Left lobe of liver (tissue), 2 donors: ENCODE measurements around the gene KRTCAP2. TPM values are rescaled to one million over a fixed set of nuclear protein-coding genes. Genes with fewer than 3 reads are reported as not detected.

Experiments used
- ATAC-seq: fragments of 200-7000 bp; cut with Tn5 transposase; one replicate; pipeline ENCODE4 v1.9.1; 2020; ENCODE audit warnings: mild to moderate bottlenecking, moderate library complexity
- DNase-seq: peaks from one replicate; pipeline ENCODE4 v3.0.0-alpha.2; 2020; ENCODE audit warnings: low spot score
- total RNA-seq: library from RNA; stranded (reverse); gene quantifications from one replicate; pipeline ENCODE4 v1.2.1, GENCODE V29; 2021
- donor health status: DM: no; HTN: no; CAD: no; lungs with moderate emphysema.
- donor health status: DM: no; HTN: yes; CAD: no.

The KRTCAP2 gene
- total RNA-seq, 1 donor from 2014 or later, result 75.6 TPM

- DNase-seq (peak; percentile 41), ATAC-seq (peak; percentile 57)
Observed at GRCh38 chr1:155184835-155185782, 12.0 kb upstream of the KRTCAP2 start.

GRCh38 chr1:155184351-155184811, 11.3 kb upstream of the KRTCAP2 start:
- ATAC-seq (no peak), DNase-seq (peak; percentile 43)

- no peak for ATAC-seq
- peak; percentile 40 for DNase-seq
Observed at GRCh38 chr1:155183775-155184221, 10.7 kb upstream of the KRTCAP2 start.

DNA sequence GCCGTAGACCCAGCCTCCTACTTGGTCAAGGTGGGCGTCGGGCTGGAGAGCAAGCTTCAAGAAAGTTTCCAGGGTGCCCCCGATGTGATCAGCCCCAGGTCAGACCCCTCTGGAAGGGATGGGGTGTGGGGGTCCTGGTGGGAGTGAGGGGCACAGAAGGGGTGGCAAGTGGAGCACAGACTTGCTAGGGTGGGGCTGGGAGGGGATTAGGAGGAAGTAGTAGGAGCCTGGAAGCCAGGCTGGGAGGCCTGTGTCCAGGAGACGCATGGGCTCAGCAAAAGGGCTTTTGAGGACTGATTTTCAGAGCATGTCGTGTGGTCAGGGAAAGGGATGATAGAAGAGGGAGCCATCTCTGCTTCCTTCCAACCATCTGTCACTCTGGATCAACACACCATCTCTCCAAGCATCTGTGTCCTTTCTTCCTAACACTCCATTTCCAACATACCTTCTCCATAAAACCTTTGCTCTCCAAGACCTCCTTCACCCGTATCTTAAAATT, 9.0 kb upstream of the KRTCAP2 start:
- no peak for DNase-seq
- no peak for ATAC-seq

GRCh38 chr1:155181371-155182051, 8.4 kb upstream of the KRTCAP2 start:
- peak; percentile 41 for DNase-seq
- no peak for ATAC-seq

- ATAC-seq (no peak), DNase-seq (peak; percentile 48)
Observed at GRCh38 chr1:155179112-155180031, 6.3 kb upstream of the KRTCAP2 start.

GRCh38 chr1:155178441-155179111, 5.5 kb upstream of the KRTCAP2 start:
- ATAC-seq (no peak), DNase-seq (peak; percentile 46)

DNA sequence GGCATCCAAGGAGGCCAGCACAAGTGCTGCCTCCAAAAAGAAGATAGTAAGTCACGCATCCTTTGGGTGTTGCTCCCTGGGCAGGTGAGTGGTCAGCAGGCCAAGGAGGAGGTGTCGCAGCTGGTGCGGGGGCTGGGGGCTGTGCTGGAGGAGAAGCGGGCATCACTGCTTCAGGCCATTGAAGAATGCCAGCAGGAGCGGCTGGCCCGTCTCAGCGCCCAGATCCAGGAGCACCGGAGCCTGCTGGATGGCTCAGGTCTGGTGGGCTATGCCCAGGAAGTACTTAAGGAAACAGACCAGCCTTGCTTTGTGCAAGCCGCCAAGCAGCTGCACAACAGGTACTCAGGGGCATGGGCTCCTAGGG, 4.8 kb upstream of the KRTCAP2 start:
- DNase-seq, result peak; percentile 44
- no peak for ATAC-seq

GRCh38 chr1:155177192-155177917, 4.3 kb upstream of the KRTCAP2 start:
- peak; percentile 45 for DNase-seq
- no peak for ATAC-seq

- DNase-seq, result peak; percentile 77
Observed at GRCh38 chr1:155176544-155177071, 3.5 kb upstream of the KRTCAP2 start.

DNA sequence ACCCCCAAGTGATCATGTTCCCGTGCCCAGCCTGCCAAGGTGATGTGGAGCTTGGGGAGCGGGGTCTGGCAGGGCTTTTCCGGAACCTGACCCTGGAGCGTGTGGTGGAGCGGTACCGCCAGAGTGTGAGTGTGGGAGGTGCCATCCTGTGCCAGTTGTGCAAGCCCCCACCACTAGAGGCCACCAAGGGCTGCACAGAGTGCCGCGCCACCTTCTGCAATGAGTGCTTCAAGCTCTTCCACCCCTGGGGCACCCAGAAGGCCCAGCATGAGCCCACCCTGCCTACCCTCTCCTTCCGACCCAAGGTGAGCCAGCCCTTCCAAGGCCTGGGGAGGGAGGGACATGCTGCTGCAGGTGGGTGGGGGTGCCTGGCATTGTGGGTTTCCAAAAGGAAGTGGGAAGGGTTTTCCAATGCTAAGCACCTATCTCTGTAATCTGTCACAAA, 2.8 kb upstream of the KRTCAP2 start:
- DNase-seq, result peak; percentile 46
- ATAC-seq, result no peak

More at GRCh38 chr1:155176544-155177071, 3.5 kb upstream of the KRTCAP2 start:
- ATAC-seq, result peak; percentile 72

GRCh38 chr1:155175281-155175926, 2.3 kb upstream of the KRTCAP2 start:
- ATAC-seq (no peak), DNase-seq (peak; percentile 43)

DNA sequence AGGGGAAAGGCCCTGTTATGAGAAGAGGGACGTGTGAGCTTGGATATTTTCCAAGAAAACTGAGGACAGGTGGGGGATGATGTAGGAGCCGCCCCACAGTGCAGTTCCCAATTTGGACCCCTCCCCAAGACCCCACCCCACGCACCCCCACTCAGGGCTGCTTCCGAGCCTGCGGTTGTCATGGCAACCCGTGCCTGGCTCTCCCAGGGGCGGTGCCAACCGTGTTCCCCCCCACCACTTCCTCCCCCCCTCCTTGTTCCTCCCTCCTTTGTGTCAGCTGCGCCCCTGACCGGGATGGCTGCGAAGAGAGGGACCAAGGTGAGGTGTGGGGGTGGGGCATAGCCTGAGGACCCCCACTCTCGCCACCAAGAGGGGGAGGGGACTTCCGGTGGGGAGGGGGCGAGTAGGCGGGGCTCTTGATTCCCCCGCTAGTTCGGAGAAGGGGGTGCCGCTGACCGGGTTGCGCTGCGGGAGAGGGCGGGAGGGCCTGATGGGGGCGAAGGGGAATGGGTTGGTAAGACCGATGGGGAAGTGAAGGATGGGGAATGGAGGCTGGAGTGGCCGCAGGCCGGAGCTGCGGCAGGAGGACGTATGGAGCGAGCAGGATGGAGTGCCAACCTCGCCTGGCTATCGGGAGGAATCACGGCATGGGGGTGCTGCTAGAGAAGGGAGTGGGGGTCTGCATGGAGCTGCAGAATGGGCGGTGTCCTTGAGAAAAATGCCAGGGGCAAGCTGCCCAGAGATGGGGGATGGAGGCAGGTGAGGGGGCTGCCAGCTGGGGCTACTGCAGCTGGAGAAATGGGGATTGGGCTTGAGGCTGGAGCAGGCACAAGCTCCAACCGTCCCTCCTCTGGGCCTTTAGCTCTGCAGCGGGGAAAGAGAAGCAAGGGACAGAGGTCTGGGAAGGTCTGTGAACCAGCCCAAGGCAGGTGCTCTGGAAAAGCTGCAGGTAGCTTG, 1.5 kb upstream of the KRTCAP2 start:
- no peak for ATAC-seq
- peak; percentile 46 for DNase-seq

DNA sequence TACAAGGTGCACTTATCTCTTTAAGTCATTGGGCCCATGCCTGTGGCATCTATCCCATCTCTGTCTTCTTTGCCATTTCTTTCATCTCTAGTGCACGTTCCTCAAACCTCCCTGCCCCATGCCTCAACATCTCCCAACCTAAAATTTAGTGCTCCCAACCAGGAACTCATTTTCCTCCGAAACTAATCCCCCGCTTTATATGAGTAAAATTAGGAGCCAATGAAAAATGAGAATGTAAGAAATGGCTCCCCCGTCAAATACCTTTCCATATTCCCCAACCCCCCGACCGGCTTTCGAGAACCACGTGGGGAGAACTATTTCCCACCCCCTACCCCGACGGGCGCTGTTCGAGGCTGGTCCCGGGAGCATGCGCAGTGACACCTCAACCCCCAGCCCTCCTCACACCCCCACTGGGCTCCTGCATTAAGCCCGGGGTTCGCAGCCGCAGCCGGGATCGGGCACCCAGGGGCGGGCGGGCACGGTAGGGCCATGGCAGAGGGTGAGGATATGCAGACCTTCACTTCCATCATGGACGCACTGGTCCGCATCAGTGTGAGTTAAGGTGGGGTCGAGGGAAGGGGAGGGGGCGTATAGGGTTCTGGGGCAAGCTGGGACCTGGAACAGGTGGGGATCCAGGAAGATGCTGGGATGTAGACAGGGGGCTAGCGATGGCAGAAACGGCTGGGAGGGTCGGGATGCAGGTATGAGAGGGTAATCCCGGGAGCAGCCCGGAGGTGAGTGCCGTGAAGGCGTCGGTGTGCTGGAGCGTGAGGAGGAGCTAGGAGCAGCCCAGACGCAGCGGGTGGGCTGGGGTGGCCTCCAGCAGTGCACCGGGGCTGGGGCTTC, 597 bp upstream of the KRTCAP2 start, which contains the start of gene TRIM46:
TRIM46 (plus strand) TSS at position 372 of the 846 bp plus-strand sequence; CDS start at position 490, 118 bp downstream.
- no peak for ATAC-seq
- peak; percentile 58 for DNase-seq

- peak; percentile 40 for DNase-seq
- no peak for ATAC-seq
Observed at GRCh38 chr1:155171836-155172731, 1.0 kb downstream of the KRTCAP2 start.
